Thyroid gland (tissue), 4 donors: Measurements from ENCODE around the gene CLEC17A.

Experiments used
- POLR2A ChIP-seq, 2 donors: fragments of 450-650 bp; IDR thresholded peaks; one replicate each; pipeline ENCODE4 v1.6.1; 2017; ENCODE audit warnings: antibody characterized with exemption in 2 of 2, mild to moderate bottlenecking in 2 of 2, moderate library complexity in 1 of 2
- TF ChIP-seq, protein P1 (sequence below), 6 experiments: fragments of 200-600 bp in 3 of 6; fragments of 450-650 bp in 3 of 6; sonication (generic) in 3 of 6; IDR thresholded peaks; one replicate each; pipeline ENCODE4 v1.5.1; 2016 to 2019; ENCODE audit warnings: antibody characterized with exemption in 6 of 6, mild to moderate bottlenecking in 2 of 6, inconsistent platforms in 1 of 6, moderate library complexity in 1 of 6

GRCh38 chr19:14565765-14566711 is 16.8 kb upstream of the CLEC17A start:
- TF ChIP-seq, protein P1, sequence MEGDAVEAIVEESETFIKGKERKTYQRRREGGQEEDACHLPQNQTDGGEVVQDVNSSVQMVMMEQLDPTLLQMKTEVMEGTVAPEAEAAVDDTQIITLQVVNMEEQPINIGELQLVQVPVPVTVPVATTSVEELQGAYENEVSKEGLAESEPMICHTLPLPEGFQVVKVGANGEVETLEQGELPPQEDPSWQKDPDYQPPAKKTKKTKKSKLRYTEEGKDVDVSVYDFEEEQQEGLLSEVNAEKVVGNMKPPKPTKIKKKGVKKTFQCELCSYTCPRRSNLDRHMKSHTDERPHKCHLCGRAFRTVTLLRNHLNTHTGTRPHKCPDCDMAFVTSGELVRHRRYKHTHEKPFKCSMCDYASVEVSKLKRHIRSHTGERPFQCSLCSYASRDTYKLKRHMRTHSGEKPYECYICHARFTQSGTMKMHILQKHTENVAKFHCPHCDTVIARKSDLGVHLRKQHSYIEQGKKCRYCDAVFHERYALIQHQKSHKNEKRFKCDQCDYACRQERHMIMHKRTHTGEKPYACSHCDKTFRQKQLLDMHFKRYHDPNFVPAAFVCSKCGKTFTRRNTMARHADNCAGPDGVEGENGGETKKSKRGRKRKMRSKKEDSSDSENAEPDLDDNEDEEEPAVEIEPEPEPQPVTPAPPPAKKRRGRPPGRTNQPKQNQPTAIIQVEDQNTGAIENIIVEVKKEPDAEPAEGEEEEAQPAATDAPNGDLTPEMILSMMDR (IDR thresholded peaks at IDR 0.05): no peak
- TF ChIP-seq POLR2A (IDR thresholded peaks at IDR 0.05): no peak
